Testis (tissue), 5 donors: Measurements from ENCODE around the gene AQP10. TPM values are rescaled to one million over a fixed set of nuclear protein-coding genes. Genes with fewer than 3 reads are reported as not detected.
"Not testable (repeated sequence)": the region's sequence is repeated elsewhere in the genome, so short reads cannot be mapped to it uniquely, and the experiment has no call there.

Source experiments
- DNase-seq: peaks from one replicate; pipeline ENCODE4 v3.0.0-alpha.2; 2019
- H3K27ac ChIP-seq, 2 donors: fragments of 200-600 bp; sonication (generic); one replicate each; pipeline ENCODE4 v1.5.1; 2019
- H3K27me3 ChIP-seq: fragments of 200-600 bp; sonication (generic); one replicate; pipeline ENCODE4 v1.5.1; 2019
- H3K36me3 ChIP-seq: fragments of 200-600 bp; sonication (generic); one replicate; pipeline ENCODE4 v1.5.1; 2017; ENCODE audit warnings: low read depth; ENCODE audit errors: missing control alignments
- H3K4me1 ChIP-seq: fragments of 200-600 bp; sonication (generic); one replicate; pipeline ENCODE4 v1.5.1; 2019
- H3K4me3 ChIP-seq, 2 donors: fragments of 200-600 bp; sonication (generic); one replicate each; pipeline ENCODE4 v1.5.1; 2017 to 2019
- H3K9me3 ChIP-seq: fragments of 200-600 bp; sonication (generic); one replicate; pipeline ENCODE4 v1.5.1; 2017
- POLR2A ChIP-seq: fragments of 450-650 bp; IDR thresholded peaks from one replicate; pipeline ENCODE4 v1.6.1; 2017; ENCODE audit warnings: antibody characterized with exemption, mild to moderate bottlenecking, moderate library complexity
- WGBS, 2 donors: methylation state at CpG; one replicate each; pipeline ENCODE4 v1.1.5; 2018; 5-methylcytosine and 5-hydroxymethylcytosine counted together
- intact Hi-C: fragments of 100-400 bp; cut with DNase I; formaldehyde crosslinking; loops from one replicate; pipeline ENCODE4 v1.15.1; 2023; ENCODE audit warnings: low total_unique reads
- long read RNA-seq, 2 donors: transcript quantifications; one replicate each; lab custom pipeline, GENCODE V29; 2026
- polyA plus RNA-seq: library from polyadenylated mRNA; stranded (reverse); fragments of 350-450 nt; fragmentation: Illumina TruSeq; extraction: RNeasy Lipid Tissue Mini Kit (QIAGEN cat#74804); gene quantifications from one replicate; pipeline ENCODE4 v1.2.3, GENCODE V29; 2014; ENCODE audit warnings: low read depth, low replicate concordance; ENCODE audit not compliant: insufficient read depth
- total RNA-seq, 2 donors: library from RNA; depleted of rRNA; stranded (reverse); fragments of >200 nt; gene quantifications; one replicate each; pipeline ENCODE4 v1.2.3, GENCODE V29; 2016
- TF ChIP-seq, protein P1 (sequence below), 3 experiments: fragments of 450-650 bp in 2 of 3; fragments of 200-600 bp in 1 of 3; sonication (generic) in 1 of 3; IDR thresholded peaks; one replicate each; pipeline ENCODE4 v1.5.1; 2016 to 2019; ENCODE audit warnings: antibody characterized with exemption in 3 of 3, mild to moderate bottlenecking in 2 of 3, moderate library complexity in 1 of 3

AQP10 gene, protein sequence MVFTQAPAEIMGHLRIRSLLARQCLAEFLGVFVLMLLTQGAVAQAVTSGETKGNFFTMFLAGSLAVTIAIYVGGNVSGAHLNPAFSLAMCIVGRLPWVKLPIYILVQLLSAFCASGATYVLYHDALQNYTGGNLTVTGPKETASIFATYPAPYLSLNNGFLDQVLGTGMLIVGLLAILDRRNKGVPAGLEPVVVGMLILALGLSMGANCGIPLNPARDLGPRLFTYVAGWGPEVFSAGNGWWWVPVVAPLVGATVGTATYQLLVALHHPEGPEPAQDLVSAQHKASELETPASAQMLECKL
- 1 to 10 TPM; 2.0 to 2.2 TPM for total RNA-seq
- 0.41 TPM for polyA plus RNA-seq
- long read RNA-seq, donor 1, partial matches to known transcripts, result 0 of 2 reads
- long read RNA-seq, donor 1, other reads (novel, unspliced or antisense), result 0 of 2 reads
- long read RNA-seq, donor 2, partial matches to known transcripts, result 0 of 2 reads
- long read RNA-seq, donor 2, other reads (novel, unspliced or antisense), result 0 of 2 reads

DNA sequence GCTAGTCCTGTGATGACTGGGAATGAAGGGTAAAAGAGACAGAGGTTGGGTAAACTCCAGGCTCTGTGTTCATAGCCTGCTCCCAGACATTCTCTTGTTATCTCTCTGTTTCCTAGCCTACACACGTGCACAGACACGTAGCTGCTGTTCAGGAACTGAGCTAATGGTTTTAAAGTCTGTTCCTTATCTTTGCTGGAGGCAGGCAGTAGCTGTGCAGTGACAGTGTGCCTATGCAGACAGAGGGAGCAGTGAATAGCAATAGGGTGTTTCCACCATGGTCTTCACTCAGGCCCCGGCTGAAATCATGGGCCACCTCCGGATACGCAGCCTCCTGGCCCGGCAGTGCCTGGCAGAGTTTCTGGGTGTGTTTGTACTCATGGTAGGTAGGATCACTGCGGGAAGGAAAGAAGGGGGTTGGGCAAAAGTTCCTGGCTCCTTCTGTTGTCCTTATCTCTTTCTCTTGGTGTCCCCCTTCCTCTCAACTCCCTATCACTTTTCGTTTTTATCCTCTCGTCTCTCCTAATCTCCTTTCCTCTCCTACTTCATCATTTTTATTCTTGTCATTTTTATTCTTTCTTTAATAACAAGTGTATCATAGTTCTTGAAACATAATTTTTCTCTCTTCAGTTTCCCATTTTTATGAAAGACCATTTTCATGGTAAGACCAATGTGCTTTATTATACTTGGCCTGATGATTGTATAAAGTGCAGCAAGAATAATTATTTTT lies at the start of gene AQP10:
Gene AQP10 (plus strand): TSS at position 212 of the 727 bp plus-strand sequence. CDS start 63 bp downstream, at position 275.
- peak; percentile 70 for DNase-seq
- Histone ChIP-seq H3K27ac (no peak within 1 kb of the TSS), H3K4me3 (no peak within 1 kb of the TSS), H3K4me1 (peaks cover 5% of the 10 kb centered on the region), H3K36me3 (no peaks in the 10 kb centered on the region), H3K9me3 (no peaks in the 10 kb centered on the region), H3K27me3 (no peaks in the 10 kb centered on the region)
- TF ChIP-seq POLR2A, result no peak
- TF ChIP-seq, protein P1, sequence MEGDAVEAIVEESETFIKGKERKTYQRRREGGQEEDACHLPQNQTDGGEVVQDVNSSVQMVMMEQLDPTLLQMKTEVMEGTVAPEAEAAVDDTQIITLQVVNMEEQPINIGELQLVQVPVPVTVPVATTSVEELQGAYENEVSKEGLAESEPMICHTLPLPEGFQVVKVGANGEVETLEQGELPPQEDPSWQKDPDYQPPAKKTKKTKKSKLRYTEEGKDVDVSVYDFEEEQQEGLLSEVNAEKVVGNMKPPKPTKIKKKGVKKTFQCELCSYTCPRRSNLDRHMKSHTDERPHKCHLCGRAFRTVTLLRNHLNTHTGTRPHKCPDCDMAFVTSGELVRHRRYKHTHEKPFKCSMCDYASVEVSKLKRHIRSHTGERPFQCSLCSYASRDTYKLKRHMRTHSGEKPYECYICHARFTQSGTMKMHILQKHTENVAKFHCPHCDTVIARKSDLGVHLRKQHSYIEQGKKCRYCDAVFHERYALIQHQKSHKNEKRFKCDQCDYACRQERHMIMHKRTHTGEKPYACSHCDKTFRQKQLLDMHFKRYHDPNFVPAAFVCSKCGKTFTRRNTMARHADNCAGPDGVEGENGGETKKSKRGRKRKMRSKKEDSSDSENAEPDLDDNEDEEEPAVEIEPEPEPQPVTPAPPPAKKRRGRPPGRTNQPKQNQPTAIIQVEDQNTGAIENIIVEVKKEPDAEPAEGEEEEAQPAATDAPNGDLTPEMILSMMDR (IDR thresholded peaks at IDR 0.05), result no peak
- intact Hi-C loops, result no loop called here
- WGBS, 2 donors, result 39 to 43% methylated on average over 9 of the region's 9 CpGs

DNA sequence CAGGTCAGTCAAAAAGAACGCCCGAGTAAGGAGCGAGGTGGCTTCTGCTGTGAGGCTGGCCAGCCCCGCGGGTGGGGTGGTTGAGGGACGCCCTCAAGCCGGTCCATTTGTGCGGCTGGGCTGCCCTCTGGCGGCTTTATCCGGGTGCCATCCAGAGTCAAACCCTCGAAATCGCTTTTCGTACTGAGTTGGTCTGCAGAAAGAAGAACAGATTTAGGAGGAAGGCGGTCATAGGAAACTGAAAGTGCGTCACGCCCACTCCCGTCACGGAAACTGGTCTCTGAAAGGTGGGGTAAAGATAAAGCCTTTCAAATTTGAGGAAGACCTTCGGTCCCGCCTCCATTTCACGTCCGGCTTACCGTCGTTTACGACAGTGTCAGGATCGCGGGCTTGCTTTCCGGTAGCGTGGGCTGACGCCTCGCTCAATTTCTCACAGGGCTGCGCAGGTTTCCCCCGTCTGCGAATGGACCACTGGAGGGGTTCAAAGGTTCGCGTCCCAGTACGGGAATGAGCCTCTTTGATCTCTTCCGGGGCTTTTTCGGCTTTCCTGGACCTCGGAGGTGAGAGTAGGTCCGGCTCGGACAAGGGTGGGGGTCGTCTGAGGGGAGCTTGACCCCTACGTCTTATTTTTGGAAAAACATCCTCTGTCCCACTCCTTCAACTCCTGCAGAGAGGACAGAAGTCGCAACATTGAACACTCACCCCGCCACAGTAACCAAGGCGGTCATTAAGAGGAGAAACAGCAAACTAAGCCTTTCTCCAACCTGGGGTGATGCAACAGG lies 48.5 kb upstream of the AQP10 start, which contains the start of gene HAX1:
Gene HAX1 (plus strand): TSS at position 413 of the 782 bp plus-strand sequence. CDS start 95 bp downstream, at position 508.
- Histone ChIP-seq H3K4me3 (peak within 1 kb of the TSS; percentile 73 to 85), H3K9me3 (no peaks in the 10 kb centered on the region), H3K4me1 (peaks cover 4% of the 10 kb centered on the region), H3K36me3 (no peaks in the 10 kb centered on the region), H3K27me3 (no peaks in the 10 kb centered on the region), H3K27ac (peak within 1 kb of the TSS; percentile 67 to 90)
- 0 to 1% methylated on average over 43 to 47 of the region's 47 CpGs for WGBS, 2 donors
- no peak for TF ChIP-seq POLR2A
- TF ChIP-seq, protein P1 (IDR thresholded peaks at IDR 0.05), result peak; percentile 54 to 88 (median 86)
- intact Hi-C loops, result no loop called here
- peak; percentile 94 for DNase-seq

DNA sequence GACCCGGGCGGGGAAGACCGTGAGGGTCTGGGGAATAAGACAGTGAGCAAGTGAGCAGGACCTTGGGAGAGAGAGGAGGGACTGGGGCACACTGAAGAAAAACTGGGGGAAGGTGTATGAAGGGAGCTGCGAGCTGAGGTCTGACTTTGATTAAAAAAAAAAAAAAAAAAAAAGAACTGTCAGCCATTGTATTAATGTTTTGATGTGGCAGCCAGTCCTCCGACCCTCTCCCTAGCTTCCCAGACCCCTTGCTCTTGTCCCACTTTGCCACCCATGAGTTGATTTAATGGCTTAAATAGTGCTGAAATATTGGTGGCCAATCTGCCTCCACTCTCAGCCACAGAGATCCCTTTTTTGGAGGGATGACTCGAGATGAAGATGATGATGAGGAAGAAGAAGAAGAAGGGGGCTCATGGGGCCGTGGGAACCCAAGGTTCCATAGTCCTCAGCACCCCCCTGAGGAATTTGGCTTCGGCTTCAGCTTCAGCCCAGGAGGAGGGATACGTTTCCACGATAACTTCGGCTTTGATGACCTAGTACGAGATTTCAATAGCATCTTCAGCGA lies 47.8 kb upstream of the AQP10 start:
- Histone ChIP-seq H3K27me3 (no peaks in the 10 kb centered on the region), H3K4me1 (peaks cover 4% of the 10 kb centered on the region), H3K27ac (peak overlapping the region; percentile 67 to 90), H3K9me3 (no peaks in the 10 kb centered on the region), H3K36me3 (no peaks in the 10 kb centered on the region), H3K4me3 (peak overlapping the region; percentile 73 to 85)
- intact Hi-C loops, result no loop called here
- DNase-seq, result no peak
- 32 to 36% methylated on average over 13 of the region's 13 CpGs for WGBS, 2 donors
- no peak for TF ChIP-seq POLR2A
- TF ChIP-seq, protein P1 (IDR thresholded peaks at IDR 0.05), result no peak

DNA sequence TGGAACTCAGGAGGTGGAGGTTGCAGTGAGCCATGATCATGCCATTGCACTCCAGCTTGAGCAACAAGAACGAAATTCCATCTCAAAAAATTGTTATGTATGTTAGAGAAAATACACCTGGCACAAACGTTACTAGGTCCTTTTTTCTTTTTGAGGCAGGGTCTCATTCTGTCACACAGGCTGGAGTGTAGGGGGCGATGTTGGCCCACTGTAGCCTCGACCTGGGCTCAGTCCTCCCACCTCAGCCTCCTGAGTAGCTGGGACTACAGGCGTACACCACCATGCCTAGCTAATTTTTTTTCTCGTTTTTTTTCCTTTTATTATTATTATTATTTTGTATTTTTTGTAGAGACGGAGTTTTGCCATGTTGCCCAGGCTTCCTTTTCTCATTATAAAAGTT lies 44.1 kb upstream of the AQP10 start:
- DNase-seq, result no peak
- WGBS, 2 donors, result 84 to 87% methylated on average over 7 of the region's 7 CpGs
- Histone ChIP-seq H3K36me3 (no peaks in the 10 kb centered on the region), H3K27ac (no peak overlapping the region), H3K4me3 (no peak overlapping the region), H3K27me3 (no peaks in the 10 kb centered on the region), H3K9me3 (no peaks in the 10 kb centered on the region), H3K4me1 (peaks cover 4% of the 10 kb centered on the region)
- no peak for TF ChIP-seq POLR2A
- TF ChIP-seq, protein P1 (IDR thresholded peaks at IDR 0.05), result no peak
- intact Hi-C loops, result no loop called here

DNA sequence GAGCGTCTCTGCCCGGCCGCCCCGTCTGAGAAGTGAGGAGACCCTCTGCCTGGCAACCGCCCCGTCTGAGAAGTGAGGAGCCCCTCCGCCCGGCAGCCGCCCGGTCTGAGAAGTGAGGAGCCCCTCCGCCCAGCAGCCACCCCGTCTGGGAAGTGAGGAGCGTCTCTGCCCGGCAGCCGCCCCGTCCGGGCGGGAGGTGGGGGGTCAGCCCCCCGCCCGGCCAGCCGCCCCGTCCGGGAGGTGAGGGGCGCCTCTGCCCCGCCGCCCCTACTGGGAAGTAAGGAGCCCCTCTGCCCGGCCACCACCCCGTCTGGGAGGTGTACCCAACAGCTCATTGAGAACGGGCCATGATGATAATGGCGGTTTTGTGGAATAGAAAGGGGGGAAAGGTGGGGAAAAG lies 33.3 kb upstream of the AQP10 start:
- WGBS, 2 donors, result 69 to 86% methylated on average over 18 to 19 of the region's 30 CpGs
- intact Hi-C loops, H3K36me3 ChIP-seq, H3K4me1 ChIP-seq, H3K27ac ChIP-seq, DNase-seq, H3K27me3 ChIP-seq, H3K9me3 ChIP-seq: not testable (repeated sequence)
- H3K4me3 ChIP-seq, result peak overlapping the region in 1 of 2 donors; percentile 29
